ENCODE results near the gene PPP1R12B. TPM values are rescaled to one million over a fixed set of nuclear protein-coding genes. Genes with fewer than 3 reads are reported as not detected.

Gene PPP1R12B
- total RNA-seq, 1 donor from 2014 or later = 21.8 TPM

DNA sequence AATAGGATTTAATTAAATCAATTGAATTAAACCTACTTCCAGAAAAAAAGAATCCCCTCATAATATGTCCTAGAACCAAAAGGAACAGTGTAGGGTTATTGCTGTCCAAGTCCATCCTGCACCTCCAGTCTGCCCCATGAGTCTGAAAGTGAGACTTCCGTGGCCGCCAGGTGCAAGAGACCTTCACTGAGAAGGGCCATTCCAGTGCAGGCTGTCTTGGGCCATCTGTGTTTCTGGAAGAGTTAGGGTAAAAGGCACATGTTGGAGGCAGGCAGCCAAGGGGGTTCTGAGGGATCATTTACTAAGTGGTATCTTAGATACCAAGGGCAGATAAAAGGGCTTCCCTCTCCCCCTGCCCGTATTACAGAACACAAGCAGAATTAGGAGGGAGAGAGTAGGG lies 37.8 kb upstream of the PPP1R12B start:
- no peak overlapping the region for H3K4me2 ChIP-seq
- H4K20me1 ChIP-seq (ENCODE audit: low read depth) = no peaks in the 10 kb centered on the region
- Mint-ChIP-seq H3K4me3 (no peak overlapping the region), H3K27me3 (ENCODE audit: insufficient read depth, low read depth) (peaks cover 17% of the 10 kb centered on the region), H3K4me1 (peaks cover 3% of the 10 kb centered on the region), H3K9me3 (no peaks in the 10 kb centered on the region), H3K27ac (no peak overlapping the region), H3K36me3 (no peaks in the 10 kb centered on the region)
- no peaks in the 10 kb centered on the region for H3K79me2 ChIP-seq (ENCODE audit: low read depth)
- TF ChIP-seq EZH2phosphoT487 (IDR thresholded peaks at IDR 0.05) = no peak
- TF ChIP-seq EZH2 (IDR thresholded peaks at IDR 0.05) = no peak
- TF ChIP-seq, protein P1, sequence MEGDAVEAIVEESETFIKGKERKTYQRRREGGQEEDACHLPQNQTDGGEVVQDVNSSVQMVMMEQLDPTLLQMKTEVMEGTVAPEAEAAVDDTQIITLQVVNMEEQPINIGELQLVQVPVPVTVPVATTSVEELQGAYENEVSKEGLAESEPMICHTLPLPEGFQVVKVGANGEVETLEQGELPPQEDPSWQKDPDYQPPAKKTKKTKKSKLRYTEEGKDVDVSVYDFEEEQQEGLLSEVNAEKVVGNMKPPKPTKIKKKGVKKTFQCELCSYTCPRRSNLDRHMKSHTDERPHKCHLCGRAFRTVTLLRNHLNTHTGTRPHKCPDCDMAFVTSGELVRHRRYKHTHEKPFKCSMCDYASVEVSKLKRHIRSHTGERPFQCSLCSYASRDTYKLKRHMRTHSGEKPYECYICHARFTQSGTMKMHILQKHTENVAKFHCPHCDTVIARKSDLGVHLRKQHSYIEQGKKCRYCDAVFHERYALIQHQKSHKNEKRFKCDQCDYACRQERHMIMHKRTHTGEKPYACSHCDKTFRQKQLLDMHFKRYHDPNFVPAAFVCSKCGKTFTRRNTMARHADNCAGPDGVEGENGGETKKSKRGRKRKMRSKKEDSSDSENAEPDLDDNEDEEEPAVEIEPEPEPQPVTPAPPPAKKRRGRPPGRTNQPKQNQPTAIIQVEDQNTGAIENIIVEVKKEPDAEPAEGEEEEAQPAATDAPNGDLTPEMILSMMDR (IDR thresholded peaks at IDR 0.05) = no peak
- H3F3A ChIP-seq (ENCODE audit: low read depth) = no peaks in the 10 kb centered on the region
- no peak overlapping the region for H3K4me3 ChIP-seq
- no peaks in the 10 kb centered on the region for H3K9me3 ChIP-seq (ENCODE audit: low read depth)
- H3K4me1 ChIP-seq = no peaks in the 10 kb centered on the region
- H3K9ac ChIP-seq = no peak overlapping the region
- H2AFZ ChIP-seq (replicated peaks) = no peak overlapping the region
- H3K27me3 ChIP-seq = no peaks in the 10 kb centered on the region
- no peak overlapping the region for H3K27ac ChIP-seq
- no peak for DNase-seq (ENCODE audit: low spot score)
- no peaks in the 10 kb centered on the region for H3K36me3 ChIP-seq

DNA sequence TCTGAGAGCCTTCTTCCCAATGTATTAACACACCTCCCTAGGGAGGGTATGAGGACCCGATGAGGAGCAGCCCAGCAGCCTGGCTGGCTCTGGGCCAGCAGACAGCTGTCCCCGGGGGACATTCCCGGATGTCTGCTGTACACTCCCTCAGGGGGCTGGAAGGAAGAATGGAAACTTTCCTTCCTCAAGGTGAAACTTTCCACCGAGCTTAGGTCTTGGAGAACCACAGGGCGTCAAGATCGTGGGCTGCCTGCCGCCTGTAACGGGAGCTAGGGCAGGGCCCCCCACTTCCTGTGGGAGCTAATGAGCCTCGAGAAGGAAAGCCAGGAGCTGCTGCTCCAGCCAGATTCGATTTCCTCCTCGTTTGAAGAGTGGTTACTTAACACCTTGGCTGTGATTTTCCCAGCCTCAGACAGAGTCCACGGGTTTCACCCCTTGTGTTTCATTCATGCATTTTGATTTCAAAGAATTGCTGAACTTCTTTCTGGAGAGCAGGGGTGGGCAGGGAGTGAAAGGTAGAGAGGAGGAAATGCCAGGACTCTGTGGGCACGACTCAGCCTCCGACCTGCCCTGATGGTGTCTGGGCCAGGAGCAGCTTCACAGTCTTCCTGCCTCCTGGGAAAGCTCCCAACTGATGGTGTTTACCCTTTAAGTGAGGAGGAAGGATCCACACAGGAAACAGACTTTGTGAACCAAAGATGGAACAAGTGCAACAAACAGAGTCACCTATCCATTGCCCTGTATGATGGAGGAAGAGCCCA lies 36.4 kb upstream of the PPP1R12B start:
- no peak overlapping the region for H3K4me3 Mint-ChIP-seq
- H3K9me3 ChIP-seq (ENCODE audit: low read depth) = no peaks in the 10 kb centered on the region
- H3K9me3 Mint-ChIP-seq = no peaks in the 10 kb centered on the region
- H3K36me3 ChIP-seq = no peaks in the 10 kb centered on the region
- no peaks in the 10 kb centered on the region for H4K20me1 ChIP-seq (ENCODE audit: low read depth)
- TF ChIP-seq, protein P1 (IDR thresholded peaks at IDR 0.05) = no peak
- TF ChIP-seq EZH2phosphoT487 (IDR thresholded peaks at IDR 0.05) (no peak), EZH2 (IDR thresholded peaks at IDR 0.05) (no peak)
- H3K27ac ChIP-seq = no peak overlapping the region
- H3K9ac ChIP-seq = no peak overlapping the region
- H3K4me1 Mint-ChIP-seq = peaks cover 3% of the 10 kb centered on the region
- H3K79me2 ChIP-seq (ENCODE audit: low read depth) = no peaks in the 10 kb centered on the region
- no peak overlapping the region for H3K27ac Mint-ChIP-seq
- no peak for DNase-seq (ENCODE audit: low spot score)
- H3K27me3 ChIP-seq = no peaks in the 10 kb centered on the region
- H2AFZ ChIP-seq (replicated peaks) = no peak overlapping the region
- no peak overlapping the region for H3K4me2 ChIP-seq
- no peaks in the 10 kb centered on the region for H3K4me1 ChIP-seq
- peaks cover 20% of the 10 kb centered on the region for H3K27me3 Mint-ChIP-seq (ENCODE audit: insufficient read depth, low read depth)
- H3K4me3 ChIP-seq = no peak overlapping the region
- no peaks in the 10 kb centered on the region for H3F3A ChIP-seq (ENCODE audit: low read depth)
- no peaks in the 10 kb centered on the region for H3K36me3 Mint-ChIP-seq

DNA sequence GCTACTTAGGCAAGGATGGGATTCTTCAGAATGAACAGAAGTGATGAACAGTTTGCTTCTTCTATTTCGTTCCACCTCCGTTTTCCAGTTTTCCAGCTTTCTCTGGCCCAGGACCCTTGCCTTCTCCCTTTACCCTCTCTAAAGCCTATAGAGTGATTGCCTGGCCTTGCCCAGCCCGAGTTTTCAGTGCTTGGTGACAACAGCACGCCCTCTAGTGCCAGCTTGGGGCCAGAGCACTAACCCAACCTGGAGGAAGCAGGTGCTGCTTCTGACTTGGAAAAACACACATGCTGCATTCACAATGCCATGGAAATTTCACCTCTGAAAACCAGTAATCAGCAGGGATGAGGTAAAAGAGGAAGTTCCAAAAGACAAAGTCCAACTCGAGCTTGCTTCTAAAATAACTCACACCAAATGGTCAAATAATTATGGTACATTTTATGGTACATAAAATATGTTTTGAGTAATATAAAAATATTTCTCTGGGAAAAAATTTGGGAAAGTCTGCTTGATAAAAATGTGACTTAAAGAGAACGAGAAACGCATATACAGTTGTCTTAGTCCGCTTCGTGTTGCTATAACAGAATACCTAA lies 32.8 kb upstream of the PPP1R12B start:
- H2AFZ ChIP-seq (replicated peaks) = no peak overlapping the region
- no peaks in the 10 kb centered on the region for H3K9me3 Mint-ChIP-seq
- H3K4me2 ChIP-seq = no peak overlapping the region
- H4K20me1 ChIP-seq (ENCODE audit: low read depth) = no peaks in the 10 kb centered on the region
- H3K4me1 Mint-ChIP-seq = peaks cover 3% of the 10 kb centered on the region
- no peaks in the 10 kb centered on the region for H3K27me3 ChIP-seq
- peaks cover 19% of the 10 kb centered on the region for H3K27me3 Mint-ChIP-seq (ENCODE audit: insufficient read depth, low read depth)
- H3K36me3 ChIP-seq = no peaks in the 10 kb centered on the region
- peak overlapping the region; percentile 27 for H3K4me3 Mint-ChIP-seq
- TF ChIP-seq, protein P1 (IDR thresholded peaks at IDR 0.05) = peak; percentile 99
- TF ChIP-seq EZH2 (IDR thresholded peaks at IDR 0.05) = no peak
- H3F3A ChIP-seq (ENCODE audit: low read depth) = no peaks in the 10 kb centered on the region
- H3K9me3 ChIP-seq (ENCODE audit: low read depth) = no peaks in the 10 kb centered on the region
- peak overlapping the region; percentile 85 for H3K27ac Mint-ChIP-seq
- H3K36me3 Mint-ChIP-seq = no peaks in the 10 kb centered on the region
- DNase-seq (ENCODE audit: low spot score) = peak; percentile 90
- no peaks in the 10 kb centered on the region for H3K4me1 ChIP-seq
- H3K79me2 ChIP-seq (ENCODE audit: low read depth) = no peaks in the 10 kb centered on the region
- no peak overlapping the region for H3K27ac ChIP-seq
- no peak overlapping the region for H3K9ac ChIP-seq
- H3K4me3 ChIP-seq = no peak overlapping the region

Measured in neural progenitor cell (in vitro differentiated cells).